WTC11 (cell line): Measurements from ENCODE around the gene ZNF33A.
"Not testable (repeated sequence)": the region's sequence is repeated elsewhere in the genome, so short reads cannot be mapped to it uniquely, and the experiment has no call there.

Source experiments
- ATF3 ChIP-seq: sonication (generic); formaldehyde crosslinking; conservative IDR thresholded peaks from 2 replicates; pipeline ENCODE4 v1.8.1; 2022; ENCODE audit warnings: mild to moderate bottlenecking, missing genetic modification reagents
- CREB1 ChIP-seq: sonication (generic); formaldehyde crosslinking; IDR thresholded peaks from 2 replicates; pipeline ENCODE4 v1.8.0; 2023; ENCODE audit warnings: mild to moderate bottlenecking, missing genetic modification reagents
- CTCF ChIP-seq: fragments of 200-600 bp; IDR thresholded peaks from 2 replicates; pipeline ENCODE4 v1.8.0; 2022; ENCODE audit warnings: antibody characterized with exemption
- GABPB1 ChIP-seq: sonication (generic); formaldehyde crosslinking; IDR thresholded peaks from 2 replicates; pipeline ENCODE4 v1.8.1; 2023; ENCODE audit warnings: mild to moderate bottlenecking, missing genetic modification reagents
- IRF2 ChIP-seq: sonication (generic); formaldehyde crosslinking; IDR thresholded peaks from 2 replicates; pipeline ENCODE4 v1.8.0; 2022; ENCODE audit warnings: low read depth, missing genetic modification reagents, borderline replicate concordance
- MYBL2 ChIP-seq: sonication (generic); formaldehyde crosslinking; IDR thresholded peaks from 2 replicates; pipeline ENCODE4 v1.8.1; 2023; ENCODE audit warnings: mild to moderate bottlenecking, moderate library complexity, missing genetic modification reagents
- SP1 ChIP-seq: sonication (generic); formaldehyde crosslinking; conservative IDR thresholded peaks from 2 replicates; pipeline ENCODE4 v1.8.1; 2022; ENCODE audit warnings: missing genetic modification reagents
- TCF7 ChIP-seq: sonication (generic); formaldehyde crosslinking; IDR thresholded peaks from 2 replicates; pipeline ENCODE4 v1.8.0; 2022; ENCODE audit warnings: mild to moderate bottlenecking, low read depth, missing genetic modification reagents, moderate library complexity
- ZNF281 ChIP-seq: sonication (generic); formaldehyde crosslinking; IDR thresholded peaks from 2 replicates; pipeline ENCODE4 v1.8.0; 2023; ENCODE audit warnings: mild to moderate bottlenecking, missing genetic modification reagents
- TF ChIP-seq, protein P1 (sequence below): sonication (generic); formaldehyde crosslinking; IDR thresholded peaks from 2 replicates; pipeline ENCODE4 v1.8.1; 2023; ENCODE audit warnings: mild to moderate bottlenecking, moderate library complexity, missing genetic modification reagents
- TF ChIP-seq, protein P2 (sequence below): sonication (generic); formaldehyde crosslinking; IDR thresholded peaks from 2 replicates; pipeline ENCODE4 v1.8.0; 2022; ENCODE audit warnings: mild to moderate bottlenecking, missing genetic modification reagents
- TF ChIP-seq, protein P3 (sequence below): sonication (generic); formaldehyde crosslinking; IDR thresholded peaks from 2 replicates; pipeline ENCODE4 v1.8.0; 2022; ENCODE audit warnings: mild to moderate bottlenecking, missing genetic modification reagents
- TF ChIP-seq, protein P4 (sequence below): fragments of 250-450 bp; sonication (Bioruptor Pico); IDR thresholded peaks from 2 replicates; pipeline ENCODE4 v1.9.0; 2021; ENCODE audit warnings: mild to moderate bottlenecking
- TF ChIP-seq, protein P5 (sequence below): sonication (generic); formaldehyde crosslinking; IDR thresholded peaks from 2 replicates; pipeline ENCODE4 v1.8.1; 2023; ENCODE audit warnings: mild to moderate bottlenecking, missing genetic modification reagents, borderline replicate concordance

- TF ChIP-seq, protein P1, sequence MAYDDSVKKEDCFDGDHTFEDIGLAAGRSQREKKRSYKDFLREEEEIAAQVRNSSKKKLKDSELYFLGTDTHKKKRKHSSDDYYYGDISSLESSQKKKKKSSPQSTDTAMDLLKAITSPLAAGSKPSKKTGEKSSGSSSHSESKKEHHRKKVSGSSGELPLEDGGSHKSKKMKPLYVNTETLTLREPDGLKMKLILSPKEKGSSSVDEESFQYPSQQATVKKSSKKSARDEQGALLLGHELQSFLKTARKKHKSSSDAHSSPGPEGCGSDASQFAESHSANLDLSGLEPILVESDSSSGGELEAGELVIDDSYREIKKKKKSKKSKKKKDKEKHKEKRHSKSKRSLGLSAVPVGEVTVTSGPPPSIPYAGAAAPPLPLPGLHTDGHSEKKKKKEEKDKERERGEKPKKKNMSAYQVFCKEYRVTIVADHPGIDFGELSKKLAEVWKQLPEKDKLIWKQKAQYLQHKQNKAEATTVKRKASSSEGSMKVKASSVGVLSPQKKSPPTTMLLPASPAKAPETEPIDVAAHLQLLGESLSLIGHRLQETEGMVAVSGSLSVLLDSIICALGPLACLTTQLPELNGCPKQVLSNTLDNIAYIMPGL, result not testable (repeated sequence)
- not testable (repeated sequence) for TF ChIP-seq SP1; CTCF; MYBL2 (CRISPR knock-in tag); ZNF281; CREB1 (CRISPR knock-in tag); IRF2 (CRISPR knock-in tag); GABPB1 (CRISPR knock-in tag); TCF7 (CRISPR knock-in tag); ATF3 (CRISPR knock-in tag)
- TF ChIP-seq, protein P2, sequence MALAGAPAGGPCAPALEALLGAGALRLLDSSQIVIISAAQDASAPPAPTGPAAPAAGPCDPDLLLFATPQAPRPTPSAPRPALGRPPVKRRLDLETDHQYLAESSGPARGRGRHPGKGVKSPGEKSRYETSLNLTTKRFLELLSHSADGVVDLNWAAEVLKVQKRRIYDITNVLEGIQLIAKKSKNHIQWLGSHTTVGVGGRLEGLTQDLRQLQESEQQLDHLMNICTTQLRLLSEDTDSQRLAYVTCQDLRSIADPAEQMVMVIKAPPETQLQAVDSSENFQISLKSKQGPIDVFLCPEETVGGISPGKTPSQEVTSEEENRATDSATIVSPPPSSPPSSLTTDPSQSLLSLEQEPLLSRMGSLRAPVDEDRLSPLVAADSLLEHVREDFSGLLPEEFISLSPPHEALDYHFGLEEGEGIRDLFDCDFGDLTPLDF (CRISPR knock-in tag), result not testable (repeated sequence)
- TF ChIP-seq, protein P3, sequence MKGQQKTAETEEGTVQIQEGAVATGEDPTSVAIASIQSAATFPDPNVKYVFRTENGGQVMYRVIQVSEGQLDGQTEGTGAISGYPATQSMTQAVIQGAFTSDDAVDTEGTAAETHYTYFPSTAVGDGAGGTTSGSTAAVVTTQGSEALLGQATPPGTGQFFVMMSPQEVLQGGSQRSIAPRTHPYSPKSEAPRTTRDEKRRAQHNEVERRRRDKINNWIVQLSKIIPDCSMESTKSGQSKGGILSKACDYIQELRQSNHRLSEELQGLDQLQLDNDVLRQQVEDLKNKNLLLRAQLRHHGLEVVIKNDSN (CRISPR knock-in tag), result not testable (repeated sequence)
- TF ChIP-seq, protein P4, sequence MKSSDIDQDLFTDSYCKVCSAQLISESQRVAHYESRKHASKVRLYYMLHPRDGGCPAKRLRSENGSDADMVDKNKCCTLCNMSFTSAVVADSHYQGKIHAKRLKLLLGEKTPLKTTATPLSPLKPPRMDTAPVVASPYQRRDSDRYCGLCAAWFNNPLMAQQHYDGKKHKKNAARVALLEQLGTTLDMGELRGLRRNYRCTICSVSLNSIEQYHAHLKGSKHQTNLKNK (CRISPR knock-in tag), result not testable (repeated sequence)
- TF ChIP-seq, protein P5, sequence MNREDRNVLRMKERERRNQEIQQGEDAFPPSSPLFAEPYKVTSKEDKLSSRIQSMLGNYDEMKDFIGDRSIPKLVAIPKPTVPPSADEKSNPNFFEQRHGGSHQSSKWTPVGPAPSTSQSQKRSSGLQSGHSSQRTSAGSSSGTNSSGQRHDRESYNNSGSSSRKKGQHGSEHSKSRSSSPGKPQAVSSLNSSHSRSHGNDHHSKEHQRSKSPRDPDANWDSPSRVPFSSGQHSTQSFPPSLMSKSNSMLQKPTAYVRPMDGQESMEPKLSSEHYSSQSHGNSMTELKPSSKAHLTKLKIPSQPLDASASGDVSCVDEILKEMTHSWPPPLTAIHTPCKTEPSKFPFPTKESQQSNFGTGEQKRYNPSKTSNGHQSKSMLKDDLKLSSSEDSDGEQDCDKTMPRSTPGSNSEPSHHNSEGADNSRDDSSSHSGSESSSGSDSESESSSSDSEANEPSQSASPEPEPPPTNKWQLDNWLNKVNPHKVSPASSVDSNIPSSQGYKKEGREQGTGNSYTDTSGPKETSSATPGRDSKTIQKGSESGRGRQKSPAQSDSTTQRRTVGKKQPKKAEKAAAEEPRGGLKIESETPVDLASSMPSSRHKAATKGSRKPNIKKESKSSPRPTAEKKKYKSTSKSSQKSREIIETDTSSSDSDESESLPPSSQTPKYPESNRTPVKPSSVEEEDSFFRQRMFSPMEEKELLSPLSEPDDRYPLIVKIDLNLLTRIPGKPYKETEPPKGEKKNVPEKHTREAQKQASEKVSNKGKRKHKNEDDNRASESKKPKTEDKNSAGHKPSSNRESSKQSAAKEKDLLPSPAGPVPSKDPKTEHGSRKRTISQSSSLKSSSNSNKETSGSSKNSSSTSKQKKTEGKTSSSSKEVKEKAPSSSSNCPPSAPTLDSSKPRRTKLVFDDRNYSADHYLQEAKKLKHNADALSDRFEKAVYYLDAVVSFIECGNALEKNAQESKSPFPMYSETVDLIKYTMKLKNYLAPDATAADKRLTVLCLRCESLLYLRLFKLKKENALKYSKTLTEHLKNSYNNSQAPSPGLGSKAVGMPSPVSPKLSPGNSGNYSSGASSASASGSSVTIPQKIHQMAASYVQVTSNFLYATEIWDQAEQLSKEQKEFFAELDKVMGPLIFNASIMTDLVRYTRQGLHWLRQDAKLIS (CRISPR knock-in tag), result not testable (repeated sequence)
Measured at GRCh38 chr10:37998920-37999319, 11.6 kb upstream of the ZNF33A start.
